Renal cortical epithelial cell (primary cell): Measurements from ENCODE around the gene NPPA. TPM values are rescaled to one million over a fixed set of nuclear protein-coding genes. Genes with fewer than 3 reads are reported as not detected.
"Not testable (repeated sequence)": the region's sequence is repeated elsewhere in the genome, so short reads cannot be mapped to it uniquely, and the experiment has no call there.

Source experiments
- DNase-seq: peaks from one replicate; pipeline ENCODE4 v3.0.0-alpha.2; 2011; ENCODE audit warnings: low read depth
- total RNA-seq: library from RNA; depleted of rRNA; stranded (reverse); fragments of >200 nt; gene quantifications from 2 replicates; pipeline ENCODE4 v1.2.3, GENCODE V29; 2014

Gene NPPA
- total RNA-seq, 1 donor from 2014 or later = not detected

DNA sequence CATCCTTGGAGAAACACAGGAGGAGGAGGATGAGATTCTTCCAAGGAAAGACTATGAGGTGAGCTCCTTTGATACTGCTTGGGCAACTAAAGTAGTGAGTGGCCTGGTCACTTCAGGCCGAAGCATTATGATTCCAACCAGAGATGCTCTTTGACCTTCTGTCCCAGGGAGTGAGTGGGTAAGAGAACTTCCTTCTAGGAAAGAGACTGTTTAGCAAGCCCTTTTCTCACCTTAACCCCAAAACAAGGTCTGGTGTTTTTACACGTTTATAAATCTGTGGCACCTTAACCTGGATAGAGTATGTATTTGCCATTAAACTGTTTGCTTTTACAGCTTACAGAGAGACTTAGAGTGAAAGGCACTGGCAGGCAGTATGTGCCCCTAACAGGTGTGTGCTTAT lies 40.5 kb downstream of the NPPA start:
- no peak for DNase-seq

DNA sequence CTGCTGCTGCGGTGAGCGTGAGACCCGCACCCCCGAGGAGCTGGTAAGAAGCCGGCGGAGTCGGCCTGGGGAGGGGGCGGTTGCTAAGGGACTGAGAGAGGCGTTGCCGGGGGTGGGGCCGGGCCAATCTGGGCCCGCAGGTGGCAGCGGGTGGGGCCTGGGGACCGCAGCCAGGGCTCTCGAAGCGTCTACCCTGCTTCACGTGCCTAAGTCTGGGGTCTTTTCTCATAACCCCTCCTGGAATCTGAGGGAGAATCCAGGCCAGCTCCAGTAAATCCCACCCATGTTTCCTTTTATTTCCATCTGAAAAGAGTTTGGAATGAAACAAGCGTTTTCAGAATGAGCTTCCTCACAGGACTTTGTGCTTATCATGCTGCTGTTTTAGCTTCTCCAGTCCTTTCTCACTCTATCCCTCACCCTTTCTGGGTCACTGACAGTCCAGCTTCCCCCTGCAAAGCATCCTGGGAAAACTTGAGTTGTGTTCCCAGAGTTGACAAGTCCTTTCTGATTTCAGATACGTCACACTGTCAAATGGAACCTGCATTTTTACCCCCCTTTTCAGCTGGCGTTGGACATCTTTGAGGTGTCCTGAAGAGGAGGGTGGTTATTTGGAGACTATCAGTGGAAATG lies 41.2 kb downstream of the NPPA start:
- no peak for DNase-seq

DNA sequence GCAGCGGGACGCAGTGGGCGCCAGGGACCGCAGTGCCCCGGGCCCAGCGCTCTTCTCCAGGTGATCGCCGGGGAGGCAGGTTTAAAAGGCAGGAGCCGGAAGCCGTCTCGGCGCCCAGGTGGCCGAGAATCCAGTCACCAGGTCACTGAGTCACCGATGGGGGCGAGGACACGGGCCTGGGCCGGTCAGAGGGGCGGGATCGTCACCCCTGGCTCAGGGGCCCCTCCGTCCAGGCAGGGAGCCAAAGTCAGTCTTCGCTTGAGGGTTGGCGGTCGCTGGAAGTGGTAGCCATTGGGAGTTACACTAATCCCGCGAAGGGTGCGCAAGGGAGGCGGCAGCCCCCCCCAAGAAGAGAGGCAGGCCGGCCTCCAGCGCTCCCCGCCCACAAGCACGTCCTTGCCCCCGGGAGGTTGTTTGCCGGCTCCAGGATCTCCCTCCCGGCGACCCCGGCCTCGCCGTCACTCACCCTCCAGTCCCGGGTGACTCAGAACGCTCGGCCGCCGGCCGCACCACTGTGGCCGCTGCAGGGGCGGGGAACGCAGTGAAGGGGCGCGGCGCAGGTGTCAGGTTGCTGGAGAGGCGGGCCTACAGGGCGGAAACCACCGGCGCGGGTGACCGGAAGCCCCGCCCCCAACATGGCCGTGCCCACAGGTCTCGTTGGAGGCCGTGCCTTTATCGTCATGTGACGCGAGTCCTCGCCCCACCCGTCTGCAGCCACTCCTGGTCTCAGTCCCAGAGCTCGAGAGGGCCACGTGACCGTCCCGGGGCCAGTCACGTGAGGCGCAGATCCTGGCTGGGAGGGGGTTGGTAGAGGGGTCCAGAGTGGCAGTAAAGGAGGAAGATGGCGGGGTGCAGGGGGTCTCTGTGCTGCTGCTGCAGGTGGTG lies 41.9 kb downstream of the NPPA start, which contains the start of the genes CLCN6 and MTHFR:
TSS of gene CLCN6 (plus strand) at position 770 of the 885 bp plus-strand sequence. CDS start at position 842, 72 bp downstream.
TSS of gene MTHFR (minus strand) at position 543 of the 885 bp plus-strand sequence. CDS start 2,848 bp downstream, outside the sequence.
- peak; percentile 95 for DNase-seq

DNA sequence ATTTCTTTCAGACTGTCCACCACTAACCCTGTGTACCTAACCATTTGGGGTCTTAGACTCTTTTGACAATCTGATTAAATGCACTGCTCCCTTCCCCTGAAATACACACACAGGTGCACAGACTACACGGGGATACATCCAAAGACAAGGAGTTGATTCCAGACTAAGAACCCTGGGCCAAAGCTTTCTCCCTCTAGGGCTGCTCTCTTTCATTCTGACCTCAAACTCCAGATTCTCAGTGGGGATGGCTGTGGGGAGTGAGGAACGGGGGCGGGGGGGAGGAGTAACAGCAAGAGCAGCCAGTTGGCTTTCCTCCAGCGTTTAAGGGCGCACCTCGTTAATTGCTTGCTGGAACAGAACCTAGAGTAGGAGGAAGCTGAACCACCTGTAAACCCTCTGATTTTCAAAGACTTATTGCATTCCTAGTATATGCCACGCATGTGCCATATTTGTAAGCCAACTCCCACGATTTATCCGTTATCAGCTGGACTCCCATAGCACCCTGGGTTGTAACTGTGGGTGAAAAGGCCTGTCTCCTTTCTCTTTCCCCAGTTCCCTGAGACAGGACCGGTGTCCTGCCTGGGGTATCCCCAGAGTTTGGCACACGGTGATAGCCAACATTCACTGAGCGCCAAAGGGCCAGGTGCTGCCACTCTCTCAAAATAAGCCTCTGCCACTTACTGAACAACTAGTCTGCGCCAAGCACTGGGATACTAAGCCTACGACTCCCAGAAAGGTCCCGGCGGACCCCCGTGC lies 42.7 kb downstream of the NPPA start:
- peak; percentile 83 for DNase-seq

DNA sequence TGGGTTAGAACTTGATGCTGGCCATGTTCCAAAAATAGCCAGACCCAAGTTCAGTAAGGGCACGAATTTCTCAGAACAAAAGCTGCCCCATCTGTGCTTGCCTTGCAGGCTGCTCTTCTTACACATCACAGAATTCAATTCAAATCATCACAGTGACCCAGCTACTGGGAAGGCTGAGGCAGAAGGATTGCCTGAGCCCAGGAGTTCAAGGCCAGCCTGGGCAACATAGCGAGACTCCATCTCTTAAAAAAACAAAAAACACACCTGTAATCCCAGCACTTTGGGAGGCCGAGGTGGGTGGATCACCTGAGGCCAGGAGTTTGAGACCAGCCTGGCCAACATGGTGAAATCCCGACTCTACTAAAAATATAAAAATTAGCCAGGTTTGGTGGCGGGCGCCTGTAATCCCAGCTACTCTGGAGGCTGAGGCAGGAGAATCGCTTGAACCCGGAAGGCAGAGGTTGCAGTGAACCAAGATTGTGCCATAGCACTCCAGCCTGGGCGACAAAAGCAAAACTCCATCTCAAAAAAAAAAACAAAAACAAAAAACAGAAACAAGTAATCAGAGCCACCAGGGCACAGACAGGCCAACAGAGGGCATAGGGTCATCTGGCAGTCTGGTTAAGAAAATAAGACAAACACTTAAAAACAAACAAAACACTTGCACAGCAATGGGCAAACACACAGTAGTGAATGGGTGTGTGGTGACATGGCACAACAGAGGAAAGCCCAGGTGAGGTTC lies 43.5 kb downstream of the NPPA start:
- not testable (repeated sequence) for DNase-seq

DNA sequence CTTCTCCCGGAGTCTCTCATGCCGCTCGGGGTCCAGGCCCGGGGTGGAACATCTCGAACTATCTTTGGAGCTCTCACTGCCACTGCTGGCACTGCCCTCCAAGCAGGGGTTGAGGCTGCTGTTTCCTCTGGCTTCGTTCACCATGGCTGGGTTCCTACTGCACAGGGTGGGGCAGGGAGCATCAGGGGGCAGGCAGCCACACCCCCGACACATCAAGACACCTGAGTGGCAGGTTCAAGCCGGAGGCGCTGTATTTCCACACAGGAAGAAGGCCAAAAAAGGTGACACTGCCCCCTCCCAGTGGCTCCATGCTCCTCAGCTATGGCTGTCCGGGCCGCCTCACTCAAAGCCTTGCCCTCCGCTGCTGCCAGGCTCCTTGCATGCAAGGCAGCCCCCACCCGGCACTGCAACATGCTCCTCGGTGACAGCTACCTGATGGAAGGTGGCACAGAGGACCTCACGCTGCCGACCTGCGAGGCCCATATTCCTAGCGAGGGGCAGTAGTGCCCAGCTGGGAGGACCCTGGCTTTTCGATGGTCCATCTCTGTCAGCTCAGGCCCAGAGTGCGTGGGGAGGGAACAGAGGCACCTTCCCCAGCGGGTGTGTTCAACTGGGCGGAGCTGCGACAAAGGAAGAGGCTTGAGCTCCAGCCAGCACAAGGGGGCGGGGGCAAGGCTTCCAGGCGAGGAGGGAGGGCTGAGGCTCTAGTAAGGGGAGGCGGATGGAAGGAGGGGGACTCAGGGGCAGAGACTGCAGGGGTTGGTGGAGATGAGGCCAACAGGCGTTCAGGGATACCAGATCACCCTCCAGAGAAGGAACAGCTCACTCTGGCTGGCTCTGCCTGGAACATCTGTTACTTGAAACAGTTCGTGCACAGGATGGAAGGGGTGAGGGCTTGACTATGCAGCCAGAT lies 44.4 kb downstream of the NPPA start:
- peak; percentile 90 for DNase-seq

DNA sequence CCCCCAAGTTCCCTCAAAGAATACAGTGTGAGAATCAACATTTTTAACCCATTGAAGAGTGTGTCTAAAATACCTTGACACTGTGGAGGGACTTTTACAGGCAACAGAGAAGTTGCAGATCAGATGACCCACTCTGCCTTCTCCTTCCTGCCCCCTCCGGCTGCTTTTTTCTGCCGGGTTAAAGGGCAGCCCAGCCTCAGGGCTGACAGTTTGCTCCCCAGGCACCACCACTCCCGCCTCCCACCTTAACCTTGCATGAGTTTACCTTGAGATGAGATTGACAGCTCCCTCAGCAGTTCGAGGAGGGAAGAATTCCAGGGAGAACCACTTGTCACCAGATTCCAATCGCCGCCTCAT lies 45.0 kb downstream of the NPPA start:
- DNase-seq = no peak

DNA sequence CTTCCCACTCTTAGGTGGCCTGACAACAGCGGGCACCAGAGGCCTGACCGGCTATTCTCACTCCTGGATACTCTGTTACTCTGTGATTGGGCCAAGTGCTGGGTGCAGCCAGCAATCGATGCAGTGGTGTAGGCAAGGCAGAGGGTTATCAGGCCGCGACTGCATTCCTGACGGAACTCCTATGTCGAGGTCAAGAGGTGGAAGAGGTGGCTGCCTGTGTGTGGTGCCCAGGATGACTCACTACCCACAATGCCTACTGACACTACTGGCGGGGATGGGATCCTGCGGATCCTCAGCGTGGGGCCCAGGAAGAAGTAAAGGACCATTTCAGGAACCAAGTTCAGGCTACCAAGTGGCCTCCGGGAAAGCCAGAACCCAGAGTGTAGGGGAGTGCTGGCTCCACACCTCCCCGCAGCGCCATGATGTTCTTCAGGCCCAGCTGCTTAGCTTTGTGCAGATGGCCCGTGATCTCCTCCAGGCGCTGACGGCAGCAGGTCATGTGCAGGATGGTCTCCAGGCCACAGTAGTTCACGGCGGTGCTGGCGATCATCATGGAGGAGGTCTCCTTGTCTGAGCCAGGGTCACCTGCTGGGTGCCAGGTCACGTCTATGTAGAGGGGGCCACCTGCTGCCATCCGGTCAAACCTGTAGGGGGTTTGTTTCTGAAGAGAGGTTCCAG lies 46.7 kb downstream of the NPPA start:
- no peak for DNase-seq

DNA sequence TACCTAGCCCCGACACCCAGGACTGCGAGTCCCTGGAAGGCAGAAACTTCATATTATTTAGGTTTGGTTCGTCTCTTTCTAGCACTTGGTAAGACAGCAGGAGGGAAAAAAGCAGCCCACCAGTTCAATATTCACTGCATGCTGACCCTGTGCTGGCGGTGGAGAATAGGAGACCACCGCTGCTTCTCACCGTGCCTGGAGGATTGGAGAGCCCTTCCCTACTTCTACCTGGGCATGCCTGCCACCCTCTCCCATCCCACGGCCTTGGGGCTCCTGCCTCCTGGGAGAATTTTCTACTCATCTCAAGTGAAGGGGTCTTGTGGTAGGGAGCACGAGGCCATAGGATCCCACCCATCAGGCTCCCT lies 47.2 kb downstream of the NPPA start:
- no peak for DNase-seq

DNA sequence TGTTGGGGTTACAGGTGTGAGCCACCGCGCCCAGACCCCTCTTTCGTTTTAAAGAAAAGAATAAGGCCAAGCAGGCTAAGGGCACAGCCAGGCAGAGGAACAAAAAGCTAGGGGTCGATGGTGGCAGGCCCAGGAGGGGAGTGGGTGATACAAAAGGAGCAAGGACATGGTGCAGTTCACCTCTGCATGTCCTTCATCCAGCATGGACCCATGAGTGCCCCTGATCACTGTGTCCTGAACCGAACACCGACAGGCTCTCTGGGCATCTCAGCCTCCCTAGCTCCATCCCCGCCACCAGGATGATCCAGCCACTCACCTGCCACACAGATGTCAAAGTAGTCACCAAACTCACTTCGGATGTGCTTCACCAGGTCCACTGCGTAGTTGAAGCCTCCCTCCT lies 47.7 kb downstream of the NPPA start:
- DNase-seq = no peak

DNA sequence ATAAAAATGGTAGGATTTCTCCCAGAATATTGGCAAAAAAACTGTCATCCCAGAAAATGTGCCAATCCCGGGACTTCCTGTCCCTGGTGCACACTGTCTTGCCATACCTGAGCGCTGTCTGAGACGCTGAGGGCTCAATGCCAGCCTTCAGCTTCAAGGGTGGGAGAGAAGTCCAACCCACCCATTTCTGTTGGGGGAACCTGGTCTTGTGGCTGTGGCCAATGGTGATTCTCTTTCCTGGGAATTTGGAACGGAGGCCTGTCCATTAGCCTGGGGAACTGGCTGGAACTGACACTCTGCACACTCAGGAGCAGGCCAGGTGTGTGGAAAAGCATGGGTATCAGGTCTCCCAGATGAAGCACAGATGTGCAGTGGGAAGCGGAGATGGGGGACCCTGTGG lies 48.5 kb downstream of the NPPA start:
- DNase-seq = no peak

DNA sequence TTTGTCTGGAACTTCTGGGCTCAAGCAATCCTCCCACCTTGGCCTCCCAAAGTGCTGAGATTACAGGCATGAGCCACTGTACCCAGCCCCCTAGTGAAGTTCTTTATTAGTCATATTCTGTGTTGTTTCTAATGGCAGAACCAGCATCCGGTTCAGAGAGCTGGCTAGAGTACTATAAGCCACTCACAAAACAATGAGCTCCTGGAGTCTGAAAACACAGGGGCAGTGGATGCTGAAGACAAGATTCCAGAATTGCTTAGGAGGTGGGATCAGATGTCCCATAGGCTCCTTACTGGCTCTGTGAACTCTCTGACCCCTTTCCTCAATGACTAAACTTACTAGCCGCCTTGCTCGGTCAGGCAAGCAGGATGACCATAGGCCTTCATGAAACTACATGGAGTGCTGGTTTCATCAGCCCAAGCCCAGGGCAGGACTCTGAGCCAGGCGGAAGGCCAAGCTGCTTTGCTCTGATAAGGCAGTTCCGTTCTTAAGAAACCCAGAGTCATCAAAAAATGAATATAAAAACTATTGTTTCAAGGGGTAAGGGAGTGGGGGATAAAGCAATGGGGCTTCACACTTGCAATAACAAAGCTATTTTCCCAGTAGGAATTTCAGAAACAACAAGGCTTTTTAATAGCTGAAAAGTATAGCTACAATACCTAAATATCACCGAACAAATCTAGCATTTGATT lies 49.9 kb downstream of the NPPA start:
- peak; percentile 93 for DNase-seq

DNA sequence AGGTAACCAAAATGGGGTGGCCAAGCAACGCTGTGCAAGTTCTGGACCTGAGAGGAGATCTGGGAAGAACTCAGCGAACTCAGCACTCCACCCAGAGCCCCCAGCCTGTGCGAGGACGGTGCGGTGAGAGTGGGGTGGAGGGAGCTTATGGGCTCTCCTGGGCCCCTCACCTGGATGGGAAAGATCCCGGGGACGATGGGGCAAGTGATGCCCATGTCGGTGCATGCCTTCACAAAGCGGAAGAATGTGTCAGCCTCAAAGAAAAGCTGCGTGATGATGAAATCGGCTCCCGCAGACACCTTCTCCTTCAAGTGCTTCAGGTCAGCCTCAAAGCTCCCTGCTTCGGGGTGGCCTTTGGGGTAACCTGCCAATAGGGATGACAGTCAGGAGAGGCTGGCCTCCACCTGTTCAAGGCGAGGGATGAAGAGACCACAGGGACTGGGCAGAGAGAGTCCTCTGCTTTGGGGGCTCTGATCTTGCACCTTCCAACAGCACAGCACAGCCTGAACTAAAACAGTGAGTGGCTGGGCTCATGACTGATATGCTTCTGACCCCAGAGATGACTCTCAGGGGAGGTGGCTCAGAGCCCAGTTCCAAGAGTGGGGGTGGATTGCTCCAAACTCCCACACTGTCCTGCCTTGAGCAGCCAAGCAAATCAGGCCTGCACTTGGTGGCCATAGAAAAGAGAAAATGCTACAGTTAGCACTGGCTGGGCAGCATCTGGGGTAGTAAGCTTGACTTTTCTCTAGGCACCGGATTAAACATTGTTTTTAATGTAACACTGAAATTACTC lies 51.4 kb downstream of the NPPA start:
- peak; percentile 90 for DNase-seq

Other genes with a start within 250 kb of the NPPA start
- 11.1 and 17.2 TPM in 2 replicates for gene FBXO2, start 193.4 kb downstream of the NPPA start, total RNA-seq
- gene FBXO44, start 192.9 kb downstream of the NPPA start, total RNA-seq = 8.2 and 21.7 TPM in 2 replicates
- 4.7 and 6.7 TPM in 2 replicates for gene FBXO6, start 183.6 kb downstream of the NPPA start, total RNA-seq
- gene MAD2L2, start 166.6 kb downstream of the NPPA start, total RNA-seq = 28.5 and 30.9 TPM in 2 replicates
- under 0.01 and 0.05 TPM in 2 replicates for gene DRAXIN, start 156.1 kb downstream of the NPPA start, total RNA-seq
- gene AGTRAP, start 111.6 kb downstream of the NPPA start, total RNA-seq = 52.4 and 66.0 TPM in 2 replicates
- gene C1orf167, start 85.6 kb downstream of the NPPA start, total RNA-seq = 0.25 TPM in 1 of 2 replicates, not detected in the other
- gene MTHFR, start 41.8 kb downstream of the NPPA start, total RNA-seq = 11.3 and 19.8 TPM in 2 replicates
- 2.4 and 6.9 TPM in 2 replicates for gene CLCN6, start 41.6 kb downstream of the NPPA start, total RNA-seq
- gene NPPB, start 11.2 kb upstream of the NPPA start, total RNA-seq = 1.2 TPM in 1 of 2 replicates, not detected in the other
- gene KIAA2013, start 78.6 kb upstream of the NPPA start, total RNA-seq = 67.7 and 92.1 TPM in 2 replicates
- gene PLOD1, start 86.9 kb upstream of the NPPA start, total RNA-seq = 83.0 and 242 TPM in 2 replicates
- 56.6 and 80.5 TPM in 2 replicates for gene MFN2, start 132.7 kb upstream of the NPPA start, total RNA-seq
- gene MIIP, start 171.7 kb upstream of the NPPA start, total RNA-seq = 17.0 and 53.1 TPM in 2 replicates
- not detected in 2 replicates for gene TNFRSF8, start 215.5 kb upstream of the NPPA start, total RNA-seq